GM12801 (cell line): ENCODE measurements around the gene HCN4.

Experiments used
- TF ChIP-seq, protein P1 (sequence below): IDR thresholded peaks from one replicate; pipeline ENCODE4 v1.5.1; 2011; ENCODE audit warnings: control low read depth; ENCODE audit not compliant: insufficient read length; ENCODE audit errors: extremely low read depth

Gene HCN4

GRCh38 chr15:73295630-73296286 lies 73.0 kb downstream of the HCN4 start:
- TF ChIP-seq, protein P1, sequence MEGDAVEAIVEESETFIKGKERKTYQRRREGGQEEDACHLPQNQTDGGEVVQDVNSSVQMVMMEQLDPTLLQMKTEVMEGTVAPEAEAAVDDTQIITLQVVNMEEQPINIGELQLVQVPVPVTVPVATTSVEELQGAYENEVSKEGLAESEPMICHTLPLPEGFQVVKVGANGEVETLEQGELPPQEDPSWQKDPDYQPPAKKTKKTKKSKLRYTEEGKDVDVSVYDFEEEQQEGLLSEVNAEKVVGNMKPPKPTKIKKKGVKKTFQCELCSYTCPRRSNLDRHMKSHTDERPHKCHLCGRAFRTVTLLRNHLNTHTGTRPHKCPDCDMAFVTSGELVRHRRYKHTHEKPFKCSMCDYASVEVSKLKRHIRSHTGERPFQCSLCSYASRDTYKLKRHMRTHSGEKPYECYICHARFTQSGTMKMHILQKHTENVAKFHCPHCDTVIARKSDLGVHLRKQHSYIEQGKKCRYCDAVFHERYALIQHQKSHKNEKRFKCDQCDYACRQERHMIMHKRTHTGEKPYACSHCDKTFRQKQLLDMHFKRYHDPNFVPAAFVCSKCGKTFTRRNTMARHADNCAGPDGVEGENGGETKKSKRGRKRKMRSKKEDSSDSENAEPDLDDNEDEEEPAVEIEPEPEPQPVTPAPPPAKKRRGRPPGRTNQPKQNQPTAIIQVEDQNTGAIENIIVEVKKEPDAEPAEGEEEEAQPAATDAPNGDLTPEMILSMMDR, result no peak

DNA sequence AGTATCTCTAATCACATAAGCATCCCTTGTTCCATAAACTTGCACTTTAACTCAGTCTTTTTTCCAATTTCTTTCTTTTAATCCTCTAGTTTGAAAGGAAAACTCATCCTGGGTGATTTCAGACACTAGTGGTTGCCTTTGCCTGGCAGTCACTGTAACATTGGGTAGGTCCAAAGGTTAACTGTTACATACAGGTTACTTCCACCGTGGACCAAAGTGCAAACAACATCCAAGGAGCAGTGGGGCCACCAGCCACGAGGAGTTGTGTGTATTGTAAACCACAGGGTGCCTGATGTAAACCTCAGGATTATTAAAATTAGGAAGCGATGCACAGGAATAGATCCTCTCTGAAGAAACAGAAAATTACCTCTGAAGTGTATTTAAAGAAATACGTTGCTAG lies 75.0 kb downstream of the HCN4 start:
- TF ChIP-seq, protein P1, result no peak

GRCh38 chr15:73291441-73291840 lies 77.3 kb downstream of the HCN4 start:
- TF ChIP-seq, protein P1, result no peak

- TF ChIP-seq, protein P1, result no peak
Observed at GRCh38 chr15:73287019-73287418, 81.7 kb downstream of the HCN4 start.

DNA sequence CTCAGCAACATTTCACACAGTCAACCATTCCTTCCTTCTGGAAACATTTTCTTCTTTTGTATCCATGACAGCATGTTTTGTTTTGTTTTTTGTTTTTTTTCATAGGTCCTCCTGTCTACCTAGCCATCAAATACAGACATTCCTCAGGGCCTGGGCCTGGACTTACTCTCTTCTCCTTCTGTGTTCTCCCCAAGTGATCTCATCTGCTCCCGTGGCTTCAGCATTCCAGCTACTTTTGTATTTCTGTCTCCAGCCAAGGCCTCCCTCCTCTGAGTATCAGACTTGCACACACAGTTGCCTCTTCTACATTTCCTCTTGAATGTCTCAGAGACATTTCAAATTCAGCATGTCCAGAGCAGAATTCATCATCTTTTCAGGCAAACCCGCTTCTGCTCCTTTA lies 82.4 kb downstream of the HCN4 start:
- TF ChIP-seq, protein P1, result no peak

GRCh38 chr15:73284090-73284716 lies 84.6 kb downstream of the HCN4 start:
- TF ChIP-seq, protein P1, result no peak

DNA sequence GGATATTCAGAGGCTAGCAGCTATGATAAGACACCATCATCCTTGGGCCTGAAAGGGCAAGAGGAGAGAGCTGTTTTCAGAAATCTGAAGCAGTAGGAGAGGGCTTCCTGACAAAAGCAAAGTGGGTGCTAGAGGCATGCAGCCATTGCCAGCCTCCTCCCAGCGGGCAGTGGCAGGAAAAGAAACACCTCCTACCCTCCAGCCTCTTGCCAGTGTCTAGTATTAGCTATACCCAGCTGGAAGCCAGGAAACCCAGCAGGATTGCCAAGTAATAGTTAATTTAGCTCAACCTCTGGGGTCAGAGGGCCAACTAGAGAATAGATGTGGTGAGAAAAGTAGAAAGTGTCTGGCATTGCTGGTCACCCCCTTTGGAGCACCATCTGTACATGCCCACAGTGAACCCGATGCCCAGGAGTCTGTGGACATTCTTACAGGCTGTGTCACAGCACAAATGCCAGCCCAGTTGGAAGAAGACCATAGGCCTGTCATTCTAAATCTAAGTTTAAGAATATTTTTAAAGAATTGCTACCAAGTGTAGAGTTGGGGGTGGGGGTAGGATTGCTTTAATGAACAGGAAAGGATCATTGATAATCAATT lies 85.3 kb downstream of the HCN4 start:
- TF ChIP-seq, protein P1, result no peak
